Epithelial cell of prostate (primary cell): ENCODE measurements around the gene DDAH1.
A peak's percentile ranks its signal among the peaks of the same experiment; 100 is the strongest.

Source experiments
- DNase-seq: peaks from one replicate; pipeline ENCODE4 v3.0.0-alpha.2; 2011; ENCODE audit warnings: low read depth, low spot score
- H3K27ac ChIP-seq: fragments of 450-650 bp; 2 replicates; pipeline ENCODE4 v1.5.1; 2017; ENCODE audit warnings: mild to moderate bottlenecking

DDAH1 gene

DNA sequence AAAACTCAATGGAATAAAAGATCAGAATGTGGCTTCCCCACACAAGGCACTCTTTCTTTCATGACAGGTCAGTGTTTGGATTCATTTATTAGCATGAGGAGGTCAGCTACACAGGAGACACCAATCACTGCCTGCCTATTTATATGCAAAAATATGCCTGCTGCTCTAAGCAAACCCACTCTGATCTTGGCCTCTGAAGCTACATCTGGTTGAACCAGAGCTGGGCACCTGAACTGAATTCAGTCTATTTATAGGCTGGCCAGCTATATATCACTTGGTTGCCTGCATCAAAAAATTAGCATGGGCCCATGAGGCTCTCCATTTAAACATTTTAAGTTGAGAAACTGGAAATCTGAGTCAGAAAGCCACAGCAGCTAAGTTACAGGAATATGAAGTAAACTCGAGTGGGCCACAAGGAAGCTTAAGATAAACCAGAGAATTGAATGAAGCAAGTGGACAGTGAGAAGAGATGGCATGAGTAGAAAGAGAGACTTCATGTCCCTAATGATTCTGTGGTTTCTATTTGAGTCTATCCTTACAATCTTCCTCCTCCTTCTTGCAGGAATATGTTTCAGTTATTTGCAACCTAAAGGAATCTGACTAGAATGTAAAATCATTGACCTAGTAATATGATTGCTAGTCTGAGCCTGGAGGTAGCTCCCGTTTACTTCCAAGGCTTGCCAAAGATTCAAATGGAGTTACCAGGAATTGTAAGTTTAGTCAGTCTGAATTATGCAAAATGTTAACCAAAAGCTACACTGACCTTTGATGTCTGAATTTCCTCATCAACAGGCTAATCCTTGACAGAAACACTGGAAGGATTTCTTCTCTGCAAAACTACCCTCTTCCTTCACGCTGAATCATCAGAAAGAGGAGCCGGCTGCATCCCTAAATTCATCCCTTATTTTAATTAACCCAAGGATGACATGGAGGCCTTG lies 17.7 kb downstream of the DDAH1 start:
- no peak for DNase-seq
- no peak overlapping the region for H3K27ac ChIP-seq

DNA sequence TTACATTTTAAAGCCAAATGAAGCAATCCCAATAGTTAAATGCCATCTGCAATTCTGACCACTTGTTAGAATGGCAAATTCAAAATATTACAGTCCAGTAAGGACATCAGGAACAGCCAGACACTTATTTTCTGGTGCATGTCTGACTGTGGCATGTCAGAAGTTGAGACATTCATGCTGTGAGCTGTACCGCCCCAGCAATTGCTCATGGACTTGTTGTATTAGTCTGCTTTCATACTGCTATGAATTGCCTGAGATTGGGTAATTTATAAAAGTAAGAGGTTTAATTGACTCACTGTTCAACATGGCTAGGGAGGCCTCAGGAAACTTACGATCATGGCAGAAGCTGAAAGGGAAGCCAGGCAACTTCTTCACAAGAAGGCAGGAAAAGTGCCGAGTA lies 19.1 kb downstream of the DDAH1 start:
- DNase-seq: peak; percentile 49
- no peak overlapping the region for H3K27ac ChIP-seq

DNA sequence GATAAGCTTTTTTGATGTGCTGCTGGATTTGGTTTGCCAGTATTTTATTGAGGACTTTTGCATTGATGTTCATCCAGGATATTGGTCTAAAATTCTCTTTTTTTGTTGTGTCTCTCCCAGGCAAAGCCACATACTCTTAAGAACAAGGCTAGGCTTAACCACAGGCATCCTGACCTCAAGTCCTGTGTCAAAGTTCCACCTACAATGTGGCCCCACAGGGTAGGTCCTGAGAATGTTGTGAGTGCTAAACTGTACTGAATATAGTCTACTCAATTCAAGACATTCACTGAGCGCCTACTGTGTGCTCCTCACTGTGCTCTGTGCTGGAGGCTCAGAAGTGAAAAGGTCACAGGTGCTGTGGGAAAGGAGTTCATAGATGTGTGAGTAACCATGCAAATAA lies 20.6 kb downstream of the DDAH1 start:
- no peak for DNase-seq
- H3K27ac ChIP-seq: no peak overlapping the region

DNA sequence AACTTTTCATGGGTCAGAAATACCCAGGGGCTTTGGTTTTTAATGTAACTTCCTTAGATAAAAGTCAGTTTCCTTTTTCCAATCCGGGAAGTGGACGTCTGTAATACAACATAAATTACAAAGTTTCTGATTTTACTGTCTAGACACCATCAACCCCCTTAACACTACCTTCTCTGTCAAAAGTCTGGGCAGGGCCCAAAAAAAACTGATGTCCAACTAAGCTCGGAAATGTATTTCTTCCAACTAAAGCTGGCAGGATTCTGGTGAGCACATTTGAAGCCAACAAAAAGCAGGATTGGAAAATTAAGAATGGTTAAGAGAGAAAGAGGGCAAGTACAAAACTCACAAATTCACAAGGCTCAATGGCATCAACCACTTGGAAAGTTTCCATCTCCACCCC lies 24.3 kb downstream of the DDAH1 start:
- no peak overlapping the region for H3K27ac ChIP-seq
- DNase-seq: no peak

DNA sequence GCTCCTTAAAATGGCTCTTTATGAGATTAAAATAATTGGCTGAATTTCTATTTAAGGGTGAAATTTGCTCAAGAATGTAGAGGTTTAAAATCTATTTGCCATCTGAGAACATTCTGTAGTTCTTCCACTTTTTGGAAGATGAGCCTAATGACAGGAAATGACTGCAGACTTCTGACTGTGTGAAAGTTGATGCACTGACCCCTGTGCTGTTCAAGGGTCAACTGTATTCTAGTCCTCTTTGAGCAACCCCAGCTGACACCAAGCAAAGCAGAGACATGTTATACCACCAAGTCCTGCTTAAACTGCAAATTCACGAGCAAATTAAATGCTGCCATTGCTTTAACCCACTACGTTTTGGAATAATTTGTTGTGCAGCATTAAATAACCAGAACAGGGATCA lies 26.6 kb downstream of the DDAH1 start:
- no peak overlapping the region for H3K27ac ChIP-seq
- DNase-seq: no peak

DNA sequence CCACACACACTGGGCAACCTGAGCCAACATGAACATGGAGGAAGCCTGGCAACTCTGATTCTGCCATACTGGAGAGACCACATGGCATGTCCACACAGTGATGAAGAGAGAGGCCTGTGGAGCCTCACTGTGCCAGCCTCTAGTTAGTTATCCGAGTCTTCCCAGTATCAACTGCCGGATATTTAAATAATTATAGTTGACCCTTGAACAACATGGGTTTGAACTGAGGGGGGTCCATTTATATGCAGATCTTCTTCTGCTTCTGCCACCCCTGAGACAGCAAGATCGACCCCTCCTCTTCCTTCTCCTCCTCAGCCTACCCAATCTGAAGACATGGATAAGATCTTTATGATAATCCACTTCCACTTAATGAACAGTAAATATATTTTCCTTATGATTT lies 27.8 kb downstream of the DDAH1 start:
- DNase-seq: no peak

DNA sequence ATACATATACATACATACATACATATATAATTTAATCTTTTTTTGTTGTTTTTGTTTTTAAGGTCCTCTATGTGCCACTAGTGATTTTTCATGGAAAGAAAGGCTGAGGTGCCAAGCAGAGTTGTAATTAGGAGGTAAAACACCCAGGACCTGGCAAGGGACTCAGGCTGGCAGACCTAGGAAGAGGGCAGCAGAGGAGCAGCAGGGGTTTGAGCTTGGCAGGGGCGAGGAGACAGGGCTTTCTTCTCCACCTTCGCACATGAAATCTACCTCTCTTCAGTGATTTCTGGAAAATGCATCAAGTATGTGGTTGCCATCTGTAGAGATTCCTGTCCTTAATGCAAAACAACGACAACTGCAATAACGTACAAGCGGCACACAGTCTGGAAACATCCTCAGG lies 31.9 kb downstream of the DDAH1 start:
- DNase-seq: no peak
- no peak overlapping the region for H3K27ac ChIP-seq

More for the DNA sequence above, 27.8 kb downstream of the DDAH1 start:
- no peak overlapping the region for H3K27ac ChIP-seq

DNA sequence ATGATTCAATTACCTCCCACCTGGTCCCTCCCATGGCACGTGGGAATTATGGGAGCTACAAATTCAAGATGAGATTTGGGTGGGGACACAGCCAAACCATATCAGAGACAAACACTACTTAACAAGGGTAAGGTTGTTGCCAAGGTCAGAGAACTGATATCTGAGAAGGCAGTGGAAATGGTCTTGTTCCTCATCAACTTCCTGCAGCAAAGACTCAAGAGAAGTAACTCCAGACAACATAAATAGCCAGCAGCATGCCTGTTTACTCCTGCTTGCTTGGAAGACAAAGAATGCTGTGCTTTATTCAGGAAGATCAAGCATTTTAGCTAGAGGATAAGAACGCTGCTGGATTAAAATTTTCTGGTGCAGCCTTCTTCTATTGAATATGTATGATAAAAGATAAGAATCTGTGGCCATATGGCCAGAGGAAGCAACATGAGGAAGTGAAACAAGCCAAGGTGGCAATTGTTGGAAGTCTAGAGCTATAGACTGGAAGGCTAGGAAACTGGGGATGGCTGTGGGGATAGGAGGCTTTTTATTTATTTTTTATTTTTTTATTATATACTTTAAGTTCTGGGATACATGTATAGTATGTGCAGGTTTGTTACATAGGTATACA lies 36.4 kb downstream of the DDAH1 start:
- no peak overlapping the region for H3K27ac ChIP-seq
- no peak for DNase-seq

DNA sequence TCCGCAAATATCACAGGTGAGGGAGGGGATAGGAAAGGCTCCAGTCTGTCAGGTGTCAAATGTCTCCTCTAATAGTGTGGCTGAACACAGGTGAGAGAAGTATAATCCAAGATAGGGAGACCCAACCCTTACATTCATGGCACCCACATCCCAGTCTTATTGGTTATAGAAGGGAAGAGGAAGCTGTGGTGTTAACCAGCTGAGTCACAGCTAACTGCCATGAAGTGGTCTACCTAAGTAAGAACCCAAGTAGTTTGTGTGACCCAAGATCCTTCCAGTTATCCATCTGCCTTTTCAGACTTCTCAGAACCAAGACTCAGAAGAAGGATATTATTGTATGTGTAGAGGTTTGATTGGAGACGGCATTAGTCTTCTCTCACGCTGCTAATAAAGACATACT lies 37.1 kb downstream of the DDAH1 start:
- DNase-seq: no peak
- H3K27ac ChIP-seq: no peak overlapping the region

DNA sequence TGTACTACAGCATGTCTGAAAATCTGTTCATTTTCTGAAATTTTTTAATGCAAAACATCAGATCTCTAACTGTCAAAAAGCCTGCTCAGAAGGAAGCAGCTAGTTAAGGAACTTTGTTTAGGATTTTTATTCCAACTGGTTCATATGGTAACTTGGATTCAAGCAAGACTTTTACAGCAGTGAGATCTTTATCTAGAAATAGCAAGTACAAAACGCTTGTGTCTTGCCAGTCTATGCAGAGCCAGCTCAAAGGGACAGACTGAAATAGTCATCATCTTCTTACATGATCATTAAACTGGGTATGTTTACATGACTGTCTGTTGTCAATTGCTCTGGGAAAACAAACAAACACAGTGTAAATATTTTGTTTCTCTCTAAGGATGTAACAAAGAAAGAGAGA lies 37.6 kb downstream of the DDAH1 start:
- DNase-seq: no peak
- no peak overlapping the region for H3K27ac ChIP-seq

DNA sequence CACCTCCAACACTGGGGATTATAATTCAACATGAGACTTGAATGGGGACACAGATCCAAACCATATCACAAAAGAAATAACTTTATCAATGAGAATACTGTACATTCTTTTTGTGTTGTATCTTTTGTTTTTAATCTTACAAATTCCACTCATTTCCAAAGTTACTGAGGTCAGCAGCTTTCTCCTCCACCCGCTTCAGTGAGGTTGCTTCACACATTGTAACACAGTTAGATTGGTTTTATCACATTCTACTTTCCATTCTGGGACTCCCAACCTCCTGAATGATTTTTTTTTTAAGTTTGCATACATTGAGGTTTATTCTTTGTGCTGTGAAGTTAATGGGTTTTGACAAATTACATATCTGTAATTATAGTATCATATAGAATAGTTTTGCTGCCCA lies 43.8 kb downstream of the DDAH1 start:
- H3K27ac ChIP-seq: no peak overlapping the region
- no peak for DNase-seq

DNA sequence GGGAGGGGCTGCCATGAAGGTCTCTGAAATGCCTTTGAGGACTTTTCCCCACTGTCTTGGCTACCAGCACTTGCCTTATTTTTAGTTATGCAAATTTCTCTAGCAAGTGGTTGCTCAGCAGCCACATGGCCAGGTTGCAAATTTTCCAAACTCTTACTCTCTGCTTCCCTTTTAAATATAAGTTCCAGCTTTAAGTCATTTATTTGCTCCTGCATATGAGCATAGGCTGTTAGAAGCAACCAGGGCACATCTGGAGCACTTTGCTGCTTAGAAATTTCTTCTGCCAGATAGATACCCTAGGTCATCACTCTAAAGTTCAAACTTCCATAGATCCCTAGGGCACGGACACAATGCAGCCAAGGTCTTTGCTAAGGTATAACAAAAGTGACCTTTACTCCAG lies 44.8 kb downstream of the DDAH1 start:
- DNase-seq: no peak
- no peak overlapping the region for H3K27ac ChIP-seq

DNA sequence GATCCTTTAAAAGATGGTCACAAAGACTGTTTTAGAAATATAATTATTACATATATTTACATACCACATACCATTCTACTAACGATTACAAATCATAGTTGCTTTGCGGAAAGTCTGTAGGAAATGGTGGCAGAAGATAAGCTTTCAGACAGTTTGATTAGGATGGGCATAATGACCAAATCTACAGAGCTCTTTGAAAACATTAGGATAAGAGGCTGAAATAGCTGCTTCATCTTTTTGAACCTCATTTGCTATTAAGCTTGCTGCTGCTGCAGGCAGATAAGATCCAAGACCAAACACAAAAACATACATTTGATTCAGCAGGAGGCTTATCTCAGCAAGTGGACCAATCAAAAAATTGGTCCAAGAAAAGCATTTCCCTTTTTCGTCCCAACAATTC lies 47.1 kb downstream of the DDAH1 start:
- H3K27ac ChIP-seq: no peak overlapping the region
- DNase-seq: no peak

DNA sequence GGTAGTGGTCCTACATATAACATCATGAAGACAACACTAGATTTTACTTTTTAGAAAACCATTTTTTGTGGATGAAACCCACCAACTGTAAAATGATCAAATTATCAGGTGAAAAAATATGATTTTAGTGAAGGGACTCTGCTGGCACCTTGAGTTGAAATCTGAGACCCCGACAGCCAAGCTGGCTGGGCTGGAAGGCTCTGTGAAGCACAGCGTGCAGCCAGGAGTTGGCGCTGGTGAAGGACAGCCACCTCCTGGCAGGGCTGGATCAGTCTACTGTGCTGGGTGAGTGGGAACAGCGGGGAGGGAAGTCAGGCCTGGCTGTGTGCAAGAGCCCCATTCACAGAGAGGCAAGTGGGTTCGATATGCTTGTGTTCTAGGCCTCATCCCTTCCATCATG lies 47.9 kb downstream of the DDAH1 start:
- H3K27ac ChIP-seq: no peak overlapping the region
- DNase-seq: no peak

DNA sequence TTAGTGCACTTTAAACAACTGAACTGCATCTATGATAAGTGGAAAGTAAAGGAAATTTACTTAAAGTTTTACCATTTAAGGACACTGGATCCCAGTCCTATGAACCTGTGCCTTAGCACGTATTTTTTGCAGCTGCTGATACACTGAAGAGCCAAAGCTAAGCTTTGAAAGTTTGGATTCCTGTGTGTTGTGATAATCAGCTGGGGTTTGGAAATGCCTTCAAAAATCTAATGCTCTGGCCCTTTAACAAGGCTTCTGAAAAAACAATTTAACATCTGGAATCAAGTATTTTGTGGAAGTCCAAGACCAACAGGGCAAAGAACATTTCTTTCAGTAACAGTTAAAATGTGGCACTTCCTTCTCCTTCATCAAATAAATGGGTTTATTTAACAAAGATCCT lies 51.8 kb downstream of the DDAH1 start:
- no peak for DNase-seq
- no peak overlapping the region for H3K27ac ChIP-seq

DNA sequence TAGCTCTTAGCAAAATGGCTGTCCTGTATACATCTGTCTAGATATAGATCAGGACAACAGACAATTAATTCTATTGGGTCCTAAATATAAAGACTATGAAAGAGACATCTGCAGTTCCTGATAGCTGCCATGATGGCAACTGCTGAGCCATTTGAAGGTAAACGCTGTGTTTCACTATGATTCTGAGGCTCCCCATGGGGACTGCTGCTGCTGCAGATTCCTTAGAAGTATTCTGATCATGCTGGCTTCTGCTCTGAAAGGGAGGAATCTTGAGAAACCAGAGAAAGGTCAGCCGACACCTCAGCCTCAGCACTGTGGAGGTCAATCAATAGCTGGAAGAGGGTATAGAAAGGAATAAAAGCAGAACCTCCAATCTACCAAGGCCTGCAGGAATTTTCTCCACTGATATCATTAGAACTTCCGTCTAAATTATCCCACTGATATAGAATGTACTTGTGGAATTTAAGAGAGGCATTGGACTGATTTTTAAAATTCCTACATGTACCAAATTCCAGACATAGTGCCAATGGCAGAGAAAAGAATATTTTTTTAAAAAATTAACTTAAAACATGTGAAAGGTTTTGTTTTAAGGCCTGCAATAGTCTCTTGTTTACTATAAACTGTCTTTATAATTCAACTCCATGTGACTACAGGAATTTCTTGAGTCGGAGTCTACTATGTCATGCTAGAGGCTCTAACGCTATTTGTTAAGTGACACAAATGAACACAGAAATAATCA lies 53.2 kb downstream of the DDAH1 start:
- H3K27ac ChIP-seq: no peak overlapping the region
- DNase-seq: no peak

DNA sequence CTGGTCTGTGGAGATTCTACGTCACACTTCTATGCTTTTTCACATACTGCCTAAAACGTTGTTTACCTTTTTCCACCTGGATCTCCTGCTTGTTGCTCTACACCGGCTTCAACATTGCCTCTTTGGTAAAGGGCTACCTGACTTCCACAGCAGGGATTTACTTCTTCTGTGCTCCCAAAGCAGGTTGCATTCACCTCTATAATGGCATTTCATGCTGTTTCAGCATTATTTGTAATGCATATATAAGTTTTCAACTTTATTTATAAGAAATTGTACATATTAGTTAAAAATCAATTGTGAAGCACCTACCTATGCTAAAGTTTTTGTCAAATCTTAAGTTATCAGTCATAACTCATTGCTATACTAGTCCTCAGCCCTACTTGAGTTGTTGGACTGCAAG lies 55.4 kb downstream of the DDAH1 start:
- no peak overlapping the region for H3K27ac ChIP-seq
- DNase-seq: no peak

DNA sequence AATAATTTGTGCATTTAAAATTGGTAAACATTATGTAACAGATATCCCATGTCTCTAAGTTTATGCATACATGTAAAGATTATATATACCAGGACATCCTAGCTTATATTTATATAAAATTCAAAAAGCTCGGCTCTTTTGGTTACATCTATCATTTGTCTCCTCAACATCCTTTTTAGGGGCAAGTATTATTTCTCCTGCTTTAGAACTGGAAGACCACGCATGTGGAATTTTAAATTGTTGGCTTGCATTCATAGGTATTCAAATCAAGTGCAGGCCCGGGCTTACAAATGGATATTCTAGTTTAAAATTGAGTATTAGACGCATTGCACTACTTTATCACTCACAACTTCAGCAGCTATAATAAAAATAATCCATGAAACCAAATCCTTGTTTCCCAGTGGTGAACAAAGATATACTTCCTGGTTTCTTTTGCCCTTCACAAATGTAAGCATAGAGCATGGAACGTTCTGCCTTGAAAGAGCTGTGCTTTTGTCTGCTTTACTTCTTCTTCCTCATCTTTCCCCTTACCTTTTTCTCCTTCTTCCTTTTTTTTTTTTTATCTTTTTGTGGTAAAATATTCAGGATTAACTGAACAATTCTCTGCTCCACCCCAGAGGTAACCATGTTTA lies 57.1 kb downstream of the DDAH1 start:
- no peak overlapping the region for H3K27ac ChIP-seq
- DNase-seq: no peak

DNA sequence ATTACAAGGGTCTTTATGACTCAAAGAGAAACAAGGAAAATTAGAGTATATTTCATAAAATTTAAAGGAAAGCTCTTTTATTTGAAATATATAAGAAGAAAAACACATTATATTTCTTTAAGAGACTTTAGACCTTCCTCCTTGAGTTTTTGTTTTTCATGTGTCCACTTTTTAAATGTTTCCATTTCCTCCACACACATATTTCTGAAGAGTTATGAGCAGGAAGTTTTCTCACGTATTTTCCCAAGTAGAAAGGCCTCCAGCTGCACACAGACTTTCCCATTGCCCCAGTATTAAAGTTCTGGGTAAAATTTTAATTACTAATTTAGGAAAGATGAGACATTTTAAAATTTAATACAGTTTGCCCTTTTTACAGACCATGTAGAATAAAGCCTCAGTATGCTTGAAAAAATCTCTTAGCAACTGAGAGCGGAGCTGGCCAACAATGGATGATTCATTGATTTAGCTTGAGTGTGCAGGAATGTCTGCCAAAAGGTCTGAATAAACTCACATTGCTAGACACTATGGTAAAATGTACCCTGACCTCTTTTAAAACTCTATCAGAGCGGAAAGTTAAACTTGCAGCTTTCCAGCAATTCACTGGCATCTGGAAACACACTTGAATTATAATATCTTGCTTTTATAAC lies 57.9 kb downstream of the DDAH1 start:
- no peak overlapping the region for H3K27ac ChIP-seq
- DNase-seq: peak; percentile 20

DNA sequence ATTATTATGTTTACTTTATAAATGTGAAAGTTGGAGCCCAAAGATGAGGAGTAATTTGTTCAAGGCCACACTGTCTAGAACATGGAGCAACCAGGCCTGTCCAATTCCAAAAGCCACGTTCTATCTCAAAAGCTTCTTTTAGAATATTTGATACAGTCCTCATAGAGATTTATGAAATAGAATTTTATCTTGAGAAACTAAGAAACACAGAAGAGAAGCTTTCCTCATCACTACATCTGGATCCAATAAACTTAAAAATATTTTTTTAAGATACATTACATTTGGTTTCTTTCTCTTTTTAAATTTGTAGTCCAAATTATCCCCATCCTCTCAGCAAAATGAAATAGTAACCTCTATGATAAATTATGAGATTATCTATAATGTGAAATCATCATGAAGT lies 58.9 kb downstream of the DDAH1 start:
- H3K27ac ChIP-seq: no peak overlapping the region
- no peak for DNase-seq
